K562 (cell line): Measurements from ENCODE around the gene PTOV1. TPM values are rescaled to one million over a fixed set of nuclear protein-coding genes. Genes with fewer than 3 reads are reported as not detected.

Experiments
- ADNP ChIP-seq: fragments of 200-800 bp; sonication (Bioruptor generic); IDR thresholded peaks from 2 replicates; pipeline ENCODE4 v1.6.1; 2016; ENCODE audit warnings: missing genetic modification characterization, missing compliant biosample characterization
- ARID1B ChIP-seq: fragments of 450-650 bp; IDR thresholded peaks from 2 replicates; pipeline ENCODE4 v1.6.1; 2016; ENCODE audit warnings: antibody characterized with exemption, mild to moderate bottlenecking, inconsistent platforms
- BCOR ChIP-seq: fragments of 450-650 bp; IDR thresholded peaks from 2 replicates; pipeline ENCODE4 v1.6.1; 2016
- FOS ChIP-seq: IDR thresholded peaks from 3 replicates; pipeline ENCODE4 v1.6.1; 2011; ENCODE audit not compliant: insufficient read length; ENCODE audit errors: extremely low read depth
- KDM1A ChIP-seq, 2 experiments: fragments of 450-650 bp; IDR thresholded peaks; 2 replicates each; pipeline ENCODE4 v1.6.1; 2016; ENCODE audit warnings: mild to moderate bottlenecking in 2 of 2
- KLF16 ChIP-seq: IDR thresholded peaks from 2 replicates; pipeline ENCODE4 v1.6.1; 2016; ENCODE audit warnings: antibody characterized with exemption
- NR4A1 ChIP-seq, 2 experiments: fragments of 250-450 bp in 1 of 2; fragments of 450-650 bp in 1 of 2; sonication (Bioruptor Pico) in 1 of 2; IDR thresholded peaks; 2 replicates each; pipeline versions ENCODE4 v1.4.0 to v1.6.1; 2016 to 2020; ENCODE audit warnings: mild to moderate bottlenecking in 2 of 2, missing compliant biosample characterization in 1 of 2, missing genetic modification characterization in 1 of 2, moderate library complexity in 1 of 2
- NRF1 ChIP-seq, 2 experiments: fragments of 450-650 bp; IDR thresholded peaks in 1 of 2; conservative IDR thresholded peaks in 1 of 2; 2 replicates each; pipeline ENCODE4 v1.6.1; 2014; ENCODE audit warnings: mild to moderate bottlenecking in 2 of 2
- RBM25 ChIP-seq: fragments of 200-400 bp; formaldehyde crosslinking; IDR thresholded peaks from 2 replicates; pipeline ENCODE4 v1.6.1; 2018; ENCODE audit warnings: low read length, low read depth, moderate library complexity; ENCODE audit not compliant: severe bottlenecking
- TEAD4 ChIP-seq, 2 experiments: sonication (generic) in 1 of 2; formaldehyde crosslinking in 1 of 2; IDR thresholded peaks; 2 replicates each; pipeline versions ENCODE4 v1.6.1 to v1.8.0; 2012 to 2022; ENCODE audit warnings: borderline replicate concordance in 1 of 2, inconsistent platforms in 1 of 2, low read length in 1 of 2, mild to moderate bottlenecking in 1 of 2, missing genetic modification reagents in 1 of 2
- ZNF23 ChIP-seq: fragments of 250-450 bp; sonication (Bioruptor Pico); IDR thresholded peaks from 2 replicates; pipeline ENCODE4 v1.4.0; 2020; ENCODE audit warnings: mild to moderate bottlenecking
- ZNF431 ChIP-seq: sonication (generic); formaldehyde crosslinking; IDR thresholded peaks from 2 replicates; pipeline ENCODE4 v1.8.0; 2022; ENCODE audit warnings: mild to moderate bottlenecking, missing genetic modification reagents
- ZNF592 ChIP-seq: fragments of 450-650 bp; IDR thresholded peaks from 2 replicates; pipeline ENCODE4 v1.6.1; 2017; ENCODE audit warnings: antibody characterized with exemption, mild to moderate bottlenecking
- polyA plus RNA-seq, 8 experiments: library from polyadenylated mRNA; depleted of rRNA in 4 of 8; stranded (reverse) in 5 of 8; unstranded in 3 of 8; fragments of >200 nt; fragmentation: Nextera tagmentation in 2 of 8; fragmentation: Illumina TruSeq in 1 of 8; extraction: Ambion mirVana in 2 of 8; extraction: Trizol in 1 of 8; gene quantifications; 2 replicates each; pipeline versions ENCODE4 v1.2.1 to v1.2.3, GENCODE V29; 2011 to 2014; ENCODE audit warnings: inconsistent platforms in 1 of 8, missing spikeins in 1 of 8
- total RNA-seq, 7 experiments: library from RNA; depleted of rRNA in 6 of 7; stranded (reverse); fragments of >200 nt in 6 of 7; fragmentation: Illumina TruSeq in 2 of 7; extraction: Trizol in 2 of 7; gene quantifications; 2 replicates each; pipeline versions ENCODE4 v1.2.1 to v1.2.3, GENCODE V29; 2011 to 2021; ENCODE audit warnings: low replicate concordance in 1 of 7
- TF ChIP-seq, protein P1 (sequence below): fragments of 250-450 bp; sonication (Bioruptor Pico); IDR thresholded peaks from 2 replicates; pipeline ENCODE4 v1.4.0; 2020; ENCODE audit warnings: mild to moderate bottlenecking, moderate library complexity, borderline replicate concordance
- TF ChIP-seq, protein P2 (sequence below): fragments of 450-650 bp; IDR thresholded peaks from 2 replicates; pipeline ENCODE4 v1.6.1; 2018; ENCODE audit not compliant: partially characterized antibody

Gene PTOV1
- total and polyA plus RNA-seq, 9 of the 15 experiments (the other 6 are each of a cell fraction or from before 2014, with no cell fraction given) = 4.9 to 169 (median 43.5) TPM

- TF ChIP-seq KDM1A (IDR thresholded peaks at IDR 0.05) (peak in 1 of 2 experiments; percentile 36; a peak in 1 of 4 replicates), BCOR (peak; percentile 42), ARID1B (peak; percentile 70), NR4A1 (CRISPR knock-in tag; IDR thresholded peaks at IDR 0.05) (no peak), NR4A1 (tag; IDR thresholded peaks at IDR 0.05) (0 out of 2 replicates have a peak, but pooled peaks have one; percentile 80), ZNF592 (peak; percentile 86), ZNF23 (no peak), RBM25 (no peak), TEAD4 (IDR thresholded peaks at IDR 0.05; ENCODE audit: low read length) (peak; percentile 71), TEAD4 (CRISPR knock-in tag; IDR thresholded peaks at IDR 0.05; ENCODE audit: borderline replicate concordance) (no peak), KLF16 (no peak), NRF1 (conservative IDR thresholded peaks at IDR 0.05 in 1 of 2, IDR thresholded peaks at IDR 0.05 in 1 of 2) (peak in 1 of 2 experiments; percentile 20; a peak in 1 of 4 replicates), FOS (peak; percentile 21), ZNF431 (0 out of 2 replicates have a peak, but pooled peaks have one; percentile 55), ADNP (tag) (0 out of 2 replicates have a peak, but pooled peaks have one; percentile 71)
- TF ChIP-seq, protein P1, sequence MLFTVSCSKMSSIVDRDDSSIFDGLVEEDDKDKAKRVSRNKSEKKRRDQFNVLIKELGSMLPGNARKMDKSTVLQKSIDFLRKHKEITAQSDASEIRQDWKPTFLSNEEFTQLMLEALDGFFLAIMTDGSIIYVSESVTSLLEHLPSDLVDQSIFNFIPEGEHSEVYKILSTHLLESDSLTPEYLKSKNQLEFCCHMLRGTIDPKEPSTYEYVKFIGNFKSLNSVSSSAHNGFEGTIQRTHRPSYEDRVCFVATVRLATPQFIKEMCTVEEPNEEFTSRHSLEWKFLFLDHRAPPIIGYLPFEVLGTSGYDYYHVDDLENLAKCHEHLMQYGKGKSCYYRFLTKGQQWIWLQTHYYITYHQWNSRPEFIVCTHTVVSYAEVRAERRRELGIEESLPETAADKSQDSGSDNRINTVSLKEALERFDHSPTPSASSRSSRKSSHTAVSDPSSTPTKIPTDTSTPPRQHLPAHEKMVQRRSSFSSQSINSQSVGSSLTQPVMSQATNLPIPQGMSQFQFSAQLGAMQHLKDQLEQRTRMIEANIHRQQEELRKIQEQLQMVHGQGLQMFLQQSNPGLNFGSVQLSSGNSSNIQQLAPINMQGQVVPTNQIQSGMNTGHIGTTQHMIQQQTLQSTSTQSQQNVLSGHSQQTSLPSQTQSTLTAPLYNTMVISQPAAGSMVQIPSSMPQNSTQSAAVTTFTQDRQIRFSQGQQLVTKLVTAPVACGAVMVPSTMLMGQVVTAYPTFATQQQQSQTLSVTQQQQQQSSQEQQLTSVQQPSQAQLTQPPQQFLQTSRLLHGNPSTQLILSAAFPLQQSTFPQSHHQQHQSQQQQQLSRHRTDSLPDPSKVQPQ (CRISPR knock-in tag) = no peak
- TF ChIP-seq, protein P2, sequence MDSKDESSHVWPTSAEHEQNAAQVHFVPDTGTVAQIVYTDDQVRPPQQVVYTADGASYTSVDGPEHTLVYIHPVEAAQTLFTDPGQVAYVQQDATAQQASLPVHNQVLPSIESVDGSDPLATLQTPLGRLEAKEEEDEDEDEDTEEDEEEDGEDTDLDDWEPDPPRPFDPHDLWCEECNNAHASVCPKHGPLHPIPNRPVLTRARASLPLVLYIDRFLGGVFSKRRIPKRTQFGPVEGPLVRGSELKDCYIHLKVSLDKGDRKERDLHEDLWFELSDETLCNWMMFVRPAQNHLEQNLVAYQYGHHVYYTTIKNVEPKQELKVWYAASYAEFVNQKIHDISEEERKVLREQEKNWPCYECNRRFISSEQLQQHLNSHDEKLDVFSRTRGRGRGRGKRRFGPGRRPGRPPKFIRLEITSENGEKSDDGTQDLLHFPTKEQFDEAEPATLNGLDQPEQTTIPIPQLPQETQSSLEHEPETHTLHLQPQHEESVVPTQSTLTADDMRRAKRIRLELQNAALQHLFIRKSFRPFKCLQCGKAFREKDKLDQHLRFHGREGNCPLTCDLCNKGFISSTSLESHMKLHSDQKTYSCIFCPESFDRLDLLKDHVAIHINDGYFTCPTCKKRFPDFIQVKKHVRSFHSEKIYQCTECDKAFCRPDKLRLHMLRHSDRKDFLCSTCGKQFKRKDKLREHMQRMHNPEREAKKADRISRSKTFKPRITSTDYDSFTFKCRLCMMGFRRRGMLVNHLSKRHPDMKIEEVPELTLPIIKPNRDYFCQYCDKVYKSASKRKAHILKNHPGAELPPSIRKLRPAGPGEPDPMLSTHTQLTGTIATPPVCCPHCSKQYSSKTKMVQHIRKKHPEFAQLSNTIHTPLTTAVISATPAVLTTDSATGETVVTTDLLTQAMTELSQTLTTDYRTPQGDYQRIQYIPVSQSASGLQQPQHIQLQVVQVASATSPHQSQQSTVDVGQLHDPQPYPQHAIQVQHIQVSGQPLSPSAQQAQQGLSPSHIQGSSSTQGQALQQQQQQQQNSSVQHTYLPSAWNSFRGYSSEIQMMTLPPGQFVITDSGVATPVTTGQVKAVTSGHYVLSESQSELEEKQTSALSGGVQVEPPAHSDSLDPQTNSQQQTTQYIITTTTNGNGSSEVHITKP = peak; percentile 98
Observed at GRCh38 chr19:49847731-49848696, 2.9 kb upstream of the PTOV1 start (continued).
